ENCODE results near the gene KRTAP4-6. TPM values are rescaled to one million over a fixed set of nuclear protein-coding genes. Genes with fewer than 3 reads are reported as not detected.
"Not testable (repeated sequence)": the region's sequence is repeated elsewhere in the genome, so short reads cannot be mapped to it uniquely, and the experiment has no call there.

KRTAP4-6 gene
- total and polyA plus RNA-seq, 4 donors = not detected

- TF ChIP-seq CTCF (IDR thresholded peaks at IDR 0.05; ENCODE audit: low read depth, low read length, missing input control) = no peak
- no peak for TF ChIP-seq EGR1 (IDR thresholded peaks at IDR 0.05; ENCODE audit: low read depth in 2 of 2)
- no peak for TF ChIP-seq JUND (IDR thresholded peaks at IDR 0.05)
- TF ChIP-seq SP1 (IDR thresholded peaks at IDR 0.05) = no peak
- TF ChIP-seq HNF4A (conservative IDR thresholded peaks at IDR 0.05) = no peak
- no peak for TF ChIP-seq YY1 (IDR thresholded peaks at IDR 0.05)
- no peak for TF ChIP-seq FOXA2 (IDR thresholded peaks at IDR 0.05)
- no peak for TF ChIP-seq HNF4G (IDR thresholded peaks at IDR 0.05)
- no peak for TF ChIP-seq NR2F2 (IDR thresholded peaks at IDR 0.05)
- no peak for TF ChIP-seq MAX (IDR thresholded peaks at IDR 0.05)
- TF ChIP-seq RXRA (IDR thresholded peaks at IDR 0.05) = no peak
Measured at GRCh38 chr17:41141361-41141760, 1.0 kb upstream of the KRTAP4-6 start (continued).

GRCh38 chr17:41139865-41140264 lies 479 bp downstream of the KRTAP4-6 start:
- not testable (repeated sequence) for H3K4me3 ChIP-seq (ENCODE audit: low read depth in 1 of 3, low read length in 3 of 3); H3K4me1 ChIP-seq (ENCODE audit: control insufficient read depth in 4 of 4, insufficient read depth in 4 of 4, low read length in 3 of 4); DNase-seq (ENCODE audit: low spot score); H3K9ac ChIP-seq (ENCODE audit: low read depth in 1 of 2, low read length in 2 of 2); H3K36me3 ChIP-seq (ENCODE audit: control insufficient read depth in 4 of 4, insufficient read depth in 3 of 4, low read depth in 1 of 4, low read length in 3 of 4); H3K27ac ChIP-seq (ENCODE audit: low read depth in 1 of 2, low read length in 2 of 2); H3K27me3 ChIP-seq (ENCODE audit: control insufficient read depth in 4 of 4, insufficient read depth in 4 of 4, low read length in 3 of 4)
- WGBS = 84% methylated on average over 12 of the region's 12 CpGs
- H3K9me3 ChIP-seq (ENCODE audit: control insufficient read depth in 4 of 4, low read length in 3 of 4) = peaks cover 5 to 27% (median 11%) of the 10 kb centered on the region in 4 donors

- Histone ChIP-seq H3K27me3 (ENCODE audit: control insufficient read depth in 4 of 4, insufficient read depth in 4 of 4, low read length in 3 of 4) (peaks cover 0 to 2% (median 0%) of the 10 kb centered on the region in 4 donors), H3K9me3 (ENCODE audit: control insufficient read depth in 4 of 4, low read length in 3 of 4) (peaks cover 0 to 4% (median 0%) of the 10 kb centered on the region in 4 donors), H3K9ac (ENCODE audit: low read depth in 1 of 2, low read length in 2 of 2) (no peak overlapping the region), H3K4me3 (ENCODE audit: low read depth in 1 of 3, low read length in 3 of 3) (no peak overlapping the region), H3K36me3 (ENCODE audit: control insufficient read depth in 4 of 4, insufficient read depth in 3 of 4, low read depth in 1 of 4, low read length in 3 of 4) (no peaks in the 10 kb centered on the region), H3K27ac (ENCODE audit: low read depth in 1 of 2, low read length in 2 of 2) (no peak overlapping the region), H3K4me1 (ENCODE audit: control insufficient read depth in 4 of 4, insufficient read depth in 4 of 4, low read length in 3 of 4) (no peaks in the 10 kb centered on the region)
- TF ChIP-seq MAX (IDR thresholded peaks at IDR 0.05) = no peak
- TF ChIP-seq RXRA (IDR thresholded peaks at IDR 0.05) = no peak
- no peak for TF ChIP-seq HNF4G (IDR thresholded peaks at IDR 0.05)
- no peak for TF ChIP-seq CTCF (IDR thresholded peaks at IDR 0.05; ENCODE audit: low read depth, low read length, missing input control)
- no peak for TF ChIP-seq YY1 (IDR thresholded peaks at IDR 0.05)
- 76% methylated on average over 2 of the region's 2 CpGs for WGBS
- DNase-seq (ENCODE audit: low spot score) = no peak
Measured at GRCh38 chr17:41133880-41134735, 6.2 kb downstream of the KRTAP4-6 start.

Measured in liver (tissue), 9 donors.